ENCODE data around the gene ZNF350. TPM values are rescaled to one million over a fixed set of nuclear protein-coding genes. Genes with fewer than 3 reads are reported as not detected.
"Not testable (repeated sequence)": the region's sequence is repeated elsewhere in the genome, so short reads cannot be mapped to it uniquely, and the experiment has no call there.

The ZNF350 gene
- total RNA-seq = 10 to 100 TPM; 14.1 to 31.2 (median 14.4) TPM

GRCh38 chr19:51986309-51987291 lies at the start of gene ZNF350:
Gene ZNF350, minus strand, starts transcription at chr19:51986840. Its CDS starts 12,480 bp downstream, at chr19:51974360.
- peak within 1 kb of the TSS; percentile 88 to 89 for H3K27ac ChIP-seq
- H3K36me3 ChIP-seq = no peaks in the 10 kb centered on the region
- intact Hi-C loops (cut with DNase I; ENCODE audit: low total_unique reads) = no loop called here
- peaks cover 0 to 3% of the 10 kb centered on the region in 2 donors for H3K4me1 ChIP-seq
- H3K9me3 ChIP-seq = peaks cover 63 to 82% of the 10 kb centered on the region in 2 donors
- no peak for TF ChIP-seq CTCF (IDR thresholded peaks at IDR 0.05)
- TF ChIP-seq POLR2AphosphoS5 (IDR thresholded peaks at IDR 0.05) = peak; percentile 57 to 93 (median 83)
- no peaks in the 10 kb centered on the region for H3K27me3 ChIP-seq
- peak; percentile 85 to 92 for DNase-seq (ENCODE audit: low spot score in 2 of 2)
- H3K4me3 ChIP-seq = peak within 1 kb of the TSS; percentile 90 to 96 (median 92)

GRCh38 chr19:52034051-52034728 lies 47.5 kb upstream of the ZNF350 start:
- TF ChIP-seq CTCF (IDR thresholded peaks at IDR 0.05) (no peak), POLR2A (IDR thresholded peaks at IDR 0.05) (no peak), POLR2AphosphoS5 (IDR thresholded peaks at IDR 0.05) (no peak)

GRCh38 chr19:52028780-52029123 lies 42.1 kb upstream of the ZNF350 start:
- intact Hi-C loops (cut with DNase I; ENCODE audit: low total_unique reads) = no loop called here
- H3K4me3 ChIP-seq = peak overlapping the region; percentile 61 to 84 (median 75)
- DNase-seq (ENCODE audit: low spot score in 2 of 2) = no peak
- H3K36me3 ChIP-seq = peaks cover 11% of the 10 kb centered on the region
- peaks cover 54 to 71% of the 10 kb centered on the region in 2 donors for H3K9me3 ChIP-seq
- peaks cover 0 to 6% of the 10 kb centered on the region in 2 donors for H3K4me1 ChIP-seq
- H3K27me3 ChIP-seq = no peaks in the 10 kb centered on the region
- peak overlapping the region; percentile 94 to 95 for H3K27ac ChIP-seq
- TF ChIP-seq CTCF (IDR thresholded peaks at IDR 0.05) (no peak), POLR2AphosphoS5 (IDR thresholded peaks at IDR 0.05) (no peak), POLR2A (IDR thresholded peaks at IDR 0.05) (no peak)

More at GRCh38 chr19:52034051-52034728, 47.5 kb upstream of the ZNF350 start:
- Histone ChIP-seq H3K27ac (no peak overlapping the region), H3K9me3 (peaks cover 78 to 95% of the 10 kb centered on the region in 2 donors), H3K36me3 (peaks cover 44% of the 10 kb centered on the region), H3K4me3 (peak overlapping the region in 1 of 3 donors; percentile 10), H3K27me3 (no peaks in the 10 kb centered on the region), H3K4me1 (no peaks in the 10 kb centered on the region)
- no peak for DNase-seq (ENCODE audit: low spot score in 2 of 2)
- intact Hi-C loops (cut with DNase I; ENCODE audit: low total_unique reads) = no loop called here

GRCh38 chr19:52028027-52028779 lies 41.6 kb upstream of the ZNF350 start, which contains the start of gene ZNF614:
Gene ZNF614, minus strand, starts transcription at chr19:52028379. Its CDS starts 2,634 bp downstream, at chr19:52025745.
- Histone ChIP-seq H3K4me3 (peak within 1 kb of the TSS; percentile 61 to 84 (median 75)), H3K9me3 (peaks cover 54 to 71% of the 10 kb centered on the region in 2 donors), H3K27ac (peak within 1 kb of the TSS; percentile 94 to 95), H3K36me3 (peaks cover 11% of the 10 kb centered on the region), H3K27me3 (no peaks in the 10 kb centered on the region), H3K4me1 (peaks cover 0 to 6% of the 10 kb centered on the region in 2 donors)
- TF ChIP-seq POLR2A (IDR thresholded peaks at IDR 0.05) (peak; percentile 25), CTCF (IDR thresholded peaks at IDR 0.05) (no peak), POLR2AphosphoS5 (IDR thresholded peaks at IDR 0.05) (peak; percentile 72 to 90 (median 75))
- peak; percentile 71 to 80 for DNase-seq (ENCODE audit: low spot score in 2 of 2)
- intact Hi-C loops (cut with DNase I; ENCODE audit: low total_unique reads) = no loop called here

- H3K27me3 ChIP-seq; DNase-seq (ENCODE audit: low spot score in 2 of 2); H3K27ac ChIP-seq; intact Hi-C loops (cut with DNase I; ENCODE audit: low total_unique reads); H3K4me1 ChIP-seq: not testable (repeated sequence)
- H3K4me3 ChIP-seq = peak overlapping the region in 1 of 3 donors; percentile 84
- H3K9me3 ChIP-seq = peaks cover 55 to 70% of the 10 kb centered on the region in 2 donors
- peaks cover 13% of the 10 kb centered on the region for H3K36me3 ChIP-seq
Measured at GRCh38 chr19:52026255-52026990, 39.8 kb upstream of the ZNF350 start.

GRCh38 chr19:52024478-52024877 lies 37.8 kb upstream of the ZNF350 start:
- H3K4me1 ChIP-seq; H3K4me3 ChIP-seq; H3K27ac ChIP-seq; DNase-seq (ENCODE audit: low spot score in 2 of 2); intact Hi-C loops (cut with DNase I; ENCODE audit: low total_unique reads); H3K27me3 ChIP-seq: not testable (repeated sequence)
- peaks cover 26% of the 10 kb centered on the region for H3K36me3 ChIP-seq
- peaks cover 69 to 72% of the 10 kb centered on the region in 2 donors for H3K9me3 ChIP-seq

Data from breast epithelium (tissue), 4 donors.